ENCODE measurements around the gene IL1A. TPM values are rescaled to one million over a fixed set of nuclear protein-coding genes. Genes with fewer than 3 reads are reported as not detected.

Gene IL1A
- total RNA-seq, 4 donors from 2014 or later: 0.24 to 2.2 TPM; not detected in 2

DNA sequence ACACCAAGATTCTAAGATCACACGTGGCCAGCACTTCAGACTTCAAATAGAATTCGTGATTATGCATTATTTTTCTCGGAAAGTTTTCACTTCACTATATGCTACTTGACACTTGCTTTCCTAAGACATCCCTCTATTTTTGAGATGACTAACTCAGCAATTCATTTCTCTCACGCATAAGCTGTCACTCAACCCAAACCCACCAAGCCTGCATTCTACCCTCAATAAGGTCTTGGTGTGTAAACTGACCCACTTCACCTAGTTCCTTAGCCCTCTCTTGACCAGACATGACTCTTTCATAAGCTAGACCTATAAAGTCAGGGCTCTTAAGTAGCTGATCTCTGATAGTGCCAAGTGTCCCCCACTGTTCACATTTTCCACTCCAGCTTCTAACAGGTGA, 31.6 kb downstream of the IL1A start:
- DNase-seq (ENCODE audit: low spot score): no peak
- no peak for ATAC-seq (ENCODE audit: low FRiP score)

DNA sequence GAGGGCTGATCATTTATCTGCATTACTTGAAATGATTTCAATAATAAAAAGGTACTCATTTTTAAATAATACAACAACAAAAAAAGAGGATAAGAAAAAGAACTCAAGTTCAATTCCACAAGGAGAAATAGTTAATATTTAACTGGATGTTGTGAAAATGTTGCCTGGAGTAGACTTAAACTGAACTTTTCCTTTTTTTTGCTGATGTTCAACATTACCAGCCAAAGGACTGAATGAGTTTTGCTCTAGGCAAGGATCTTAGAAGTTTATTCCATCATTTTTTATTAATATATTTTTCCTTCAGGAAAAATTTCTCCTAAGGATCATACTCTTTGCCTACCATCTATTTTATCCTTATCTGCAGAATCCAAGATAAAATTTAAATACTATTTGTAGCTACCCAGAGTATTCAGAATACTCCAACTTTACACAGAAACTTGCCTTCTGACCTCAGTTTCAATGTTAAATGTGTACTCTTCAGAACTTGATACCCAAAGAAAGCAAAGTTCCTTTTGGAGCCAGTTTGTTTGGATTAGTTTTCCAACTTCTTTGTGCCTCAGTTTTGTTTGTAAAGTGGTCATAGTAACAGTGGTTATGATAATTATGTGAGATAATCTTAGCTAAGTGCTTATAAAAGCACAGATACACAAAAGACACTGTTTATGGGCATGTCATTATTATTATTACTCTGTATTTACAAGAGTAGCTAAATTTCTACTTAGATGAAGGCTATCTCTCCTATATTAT, 32.7 kb downstream of the IL1A start:
- DNase-seq (ENCODE audit: low spot score): no peak

More for the DNA sequence above, 31.6 kb downstream of the IL1A start:
- TF ChIP-seq, protein P1, sequence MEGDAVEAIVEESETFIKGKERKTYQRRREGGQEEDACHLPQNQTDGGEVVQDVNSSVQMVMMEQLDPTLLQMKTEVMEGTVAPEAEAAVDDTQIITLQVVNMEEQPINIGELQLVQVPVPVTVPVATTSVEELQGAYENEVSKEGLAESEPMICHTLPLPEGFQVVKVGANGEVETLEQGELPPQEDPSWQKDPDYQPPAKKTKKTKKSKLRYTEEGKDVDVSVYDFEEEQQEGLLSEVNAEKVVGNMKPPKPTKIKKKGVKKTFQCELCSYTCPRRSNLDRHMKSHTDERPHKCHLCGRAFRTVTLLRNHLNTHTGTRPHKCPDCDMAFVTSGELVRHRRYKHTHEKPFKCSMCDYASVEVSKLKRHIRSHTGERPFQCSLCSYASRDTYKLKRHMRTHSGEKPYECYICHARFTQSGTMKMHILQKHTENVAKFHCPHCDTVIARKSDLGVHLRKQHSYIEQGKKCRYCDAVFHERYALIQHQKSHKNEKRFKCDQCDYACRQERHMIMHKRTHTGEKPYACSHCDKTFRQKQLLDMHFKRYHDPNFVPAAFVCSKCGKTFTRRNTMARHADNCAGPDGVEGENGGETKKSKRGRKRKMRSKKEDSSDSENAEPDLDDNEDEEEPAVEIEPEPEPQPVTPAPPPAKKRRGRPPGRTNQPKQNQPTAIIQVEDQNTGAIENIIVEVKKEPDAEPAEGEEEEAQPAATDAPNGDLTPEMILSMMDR (IDR thresholded peaks at IDR 0.05): no peak

DNA sequence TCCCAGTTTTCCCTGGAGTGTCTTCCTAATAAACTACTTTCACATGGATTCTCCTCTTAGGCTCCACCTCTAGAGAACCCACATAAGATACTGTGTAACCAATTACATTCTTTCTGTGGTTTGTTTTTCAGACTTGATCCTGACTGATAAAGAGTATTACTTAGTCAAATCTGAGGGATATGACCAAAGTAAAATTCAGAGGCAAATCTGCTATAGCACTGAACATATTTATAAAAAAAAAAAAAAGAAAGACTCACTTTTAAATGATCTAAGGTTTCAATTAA, 33.8 kb downstream of the IL1A start:
- ATAC-seq (ENCODE audit: low FRiP score) (no peak), DNase-seq (ENCODE audit: low spot score) (no peak)
- TF ChIP-seq, protein P1 (IDR thresholded peaks at IDR 0.05): no peak

More for the DNA sequence above, 32.7 kb downstream of the IL1A start:
- TF ChIP-seq, protein P1 (IDR thresholded peaks at IDR 0.05): no peak
- no peak for ATAC-seq (ENCODE audit: low FRiP score)

DNA sequence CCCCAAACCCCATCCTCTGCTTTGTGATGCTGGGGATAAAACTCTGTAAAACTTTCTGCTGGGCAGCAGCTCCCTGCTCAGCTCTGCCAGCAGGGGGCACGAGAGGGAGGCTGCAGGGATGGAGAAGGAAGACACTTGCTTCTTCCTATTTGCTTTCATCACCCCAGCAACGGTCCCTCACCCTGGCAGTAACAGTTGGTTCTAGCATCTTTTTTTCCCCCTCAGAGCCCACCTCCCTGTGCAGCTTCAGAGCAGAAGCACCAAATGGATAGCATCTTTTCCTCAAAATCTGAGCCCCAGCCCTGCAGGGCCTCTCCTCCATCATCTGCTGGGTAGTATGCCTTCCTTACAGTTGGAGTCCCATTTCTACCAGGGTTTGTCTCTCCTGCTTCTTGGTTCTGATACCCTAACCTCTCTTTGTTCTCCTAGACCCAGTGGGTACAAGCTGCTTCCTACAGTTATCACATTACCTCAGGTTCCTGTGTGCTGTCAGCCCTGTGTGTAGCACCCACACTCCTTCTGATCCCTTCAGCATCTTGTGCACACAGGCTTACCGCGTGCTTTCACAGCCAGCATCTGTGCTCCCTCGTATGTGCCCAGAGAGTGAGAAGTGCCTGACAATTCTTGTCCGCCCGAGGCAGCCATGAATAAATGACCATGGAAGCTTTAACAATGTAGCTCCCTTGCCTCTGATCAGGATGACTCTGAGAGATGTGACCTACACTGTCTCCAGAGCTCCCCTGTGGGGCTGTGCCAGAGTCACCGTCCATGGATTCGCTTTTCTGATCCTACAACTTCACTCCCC, 34.3 kb downstream of the IL1A start:
- peak; percentile 42 for DNase-seq (ENCODE audit: low spot score)
- peak; percentile 64 for ATAC-seq (ENCODE audit: low FRiP score)
- TF ChIP-seq, protein P1 (IDR thresholded peaks at IDR 0.05): peak in 2 of 3 donors; percentile 42 to 67

DNA sequence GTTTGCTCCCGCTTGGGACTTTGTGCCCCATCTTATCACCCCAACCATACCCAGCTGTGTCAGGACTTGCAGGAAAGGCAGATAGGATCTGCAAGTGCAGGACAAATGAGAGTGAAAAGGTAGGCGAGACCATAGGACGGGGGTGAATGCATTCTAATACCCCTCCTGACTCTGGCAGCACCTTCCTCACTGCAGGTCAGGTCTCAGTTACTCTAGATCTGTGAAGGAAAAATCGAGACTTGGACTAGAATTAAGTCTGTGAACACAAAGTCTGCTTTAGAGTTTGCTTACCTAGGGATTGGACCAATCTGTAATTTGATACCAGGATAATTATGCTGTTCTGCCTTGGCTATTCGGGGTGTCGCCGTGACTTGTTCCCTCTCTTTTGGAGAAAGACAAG, 43.8 kb downstream of the IL1A start:
- ATAC-seq (ENCODE audit: low FRiP score) (no peak), DNase-seq (ENCODE audit: low spot score) (no peak)
- TF ChIP-seq, protein P1 (IDR thresholded peaks at IDR 0.05): no peak

DNA sequence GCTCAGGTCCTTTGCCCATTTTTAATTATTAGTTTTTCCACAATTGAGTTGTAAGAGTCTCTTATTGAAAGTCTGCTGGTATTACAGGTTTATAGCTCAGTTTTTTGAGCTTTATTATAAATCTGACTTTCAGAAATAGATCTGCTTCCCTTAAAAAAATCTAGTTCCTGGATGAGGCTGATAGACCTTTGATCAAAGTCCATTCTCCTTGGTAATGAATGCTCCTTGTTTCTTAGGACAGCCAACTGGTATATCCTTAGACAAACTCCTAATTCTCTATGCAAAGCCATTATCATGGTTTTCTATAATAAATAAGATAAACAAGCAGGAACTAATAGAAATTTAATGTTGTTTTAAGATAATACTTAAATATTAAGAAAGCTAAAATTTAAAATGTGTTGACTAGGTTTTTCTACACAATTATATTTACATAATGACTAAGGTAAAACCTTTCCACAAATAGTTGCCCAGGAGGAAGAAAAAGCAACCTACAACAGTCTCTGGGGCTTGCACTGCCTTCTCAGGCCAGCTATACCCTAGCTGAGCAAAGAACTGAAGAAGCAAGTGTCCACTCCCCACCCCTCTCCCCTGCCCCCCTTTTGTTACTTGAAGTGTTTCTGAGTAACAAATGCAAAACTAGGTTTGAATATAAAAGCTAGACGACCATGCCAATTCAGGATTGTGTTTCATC, 46.6 kb downstream of the IL1A start:
- ATAC-seq (ENCODE audit: low FRiP score) (no peak), DNase-seq (ENCODE audit: low spot score) (no peak)
- TF ChIP-seq, protein P1 (IDR thresholded peaks at IDR 0.05): no peak

All from omental fat pad (tissue), 4 donors.